Keratinocyte (primary cell): ENCODE measurements around the gene RNF180. TPM values are rescaled to one million over a fixed set of nuclear protein-coding genes. Genes with fewer than 3 reads are reported as not detected.

ENCODE experiments used
- DNase-seq: peaks from one replicate; pipeline ENCODE4 v3.0.0-alpha.2; 2011; ENCODE audit warnings: low read depth, missing footprints, low spot score
- FAIRE-seq: peaks from 2 replicates; lab custom pipeline; 2011; peaks lifted over from hg19 to GRCh38; lab: Jason Lieb, UNC
- H2AFZ ChIP-seq: 2 replicates; pipeline ENCODE4 v1.6.0; 2012; ENCODE audit warnings: low read length, control low read depth, inconsistent platforms; ENCODE audit not compliant: control insufficient read depth
- H3K27ac ChIP-seq: 2 replicates; pipeline ENCODE4 v1.5.1; 2011; ENCODE audit warnings: low read length; ENCODE audit not compliant: control insufficient read depth, insufficient read depth
- H3K27me3 ChIP-seq: 3 replicates; pipeline ENCODE4 v1.6.0; 2011; ENCODE audit warnings: low read length; ENCODE audit not compliant: control insufficient read depth, insufficient read depth; ENCODE audit errors: extremely low read depth
- H3K36me3 ChIP-seq, 2 experiments: 2 replicates in 1 of 2; 3 replicates in 1 of 2; pipeline ENCODE4 v1.5.1; 2011; ENCODE audit warnings: low read length in 2 of 2, mild to moderate bottlenecking in 1 of 2; ENCODE audit not compliant: control insufficient read depth in 2 of 2, insufficient read depth in 2 of 2; ENCODE audit errors: extremely low read depth in 1 of 2
- H3K4me1 ChIP-seq: 3 replicates; pipeline ENCODE4 v1.5.1; 2011; ENCODE audit warnings: low read length; ENCODE audit not compliant: control insufficient read depth, insufficient read depth; ENCODE audit errors: extremely low read depth
- H3K4me2 ChIP-seq: 3 replicates; pipeline ENCODE4 v1.6.0; 2011; ENCODE audit warnings: low read depth, low read length; ENCODE audit not compliant: control insufficient read depth, insufficient read depth; ENCODE audit errors: extremely low read depth
- H3K4me3 ChIP-seq, 3 experiments: fragments of 200-600 bp in 1 of 3; sonication (generic) in 1 of 3; 2 replicates in 2 of 3; 3 replicates in 1 of 3; pipeline ENCODE4 v1.5.1; 2011 to 2016; ENCODE audit warnings: low read length in 3 of 3, mild to moderate bottlenecking in 3 of 3, control low read depth in 2 of 3, inconsistent platforms in 1 of 3, low read depth in 1 of 3, mixed read lengths in 1 of 3, mixed run types in 1 of 3, moderate library complexity in 1 of 3; ENCODE audit not compliant: control insufficient read depth in 2 of 3, insufficient read depth in 2 of 3; ENCODE audit errors: extremely low read depth in 1 of 3
- H3K79me2 ChIP-seq: 2 replicates; pipeline ENCODE4 v1.6.0; 2012; ENCODE audit warnings: low read length; ENCODE audit not compliant: control insufficient read depth, insufficient read depth
- H3K9ac ChIP-seq: 3 replicates; pipeline ENCODE4 v1.6.0; 2011; ENCODE audit warnings: low read length; ENCODE audit not compliant: control insufficient read depth, insufficient read depth; ENCODE audit errors: extremely low read depth
- H3K9me1 ChIP-seq: 3 replicates; pipeline ENCODE4 v1.6.0; 2011; ENCODE audit warnings: low read length; ENCODE audit not compliant: control insufficient read depth, insufficient read depth; ENCODE audit errors: extremely low read depth
- H3K9me3 ChIP-seq: 2 replicates; pipeline ENCODE4 v1.5.1; 2012; ENCODE audit warnings: low read depth, low read length; ENCODE audit not compliant: control insufficient read depth
- H4K20me1 ChIP-seq: 3 replicates; pipeline ENCODE4 v1.6.0; 2011; ENCODE audit warnings: low read length; ENCODE audit not compliant: control insufficient read depth, insufficient read depth; ENCODE audit errors: extremely low read depth
- CTCF ChIP-seq, 3 experiments: IDR thresholded peaks in 1 of 3; conservative IDR thresholded peaks in 1 of 3; optimal IDR thresholded peaks in 1 of 3; 2 replicates in 2 of 3; 3 replicates in 1 of 3; pipeline versions ENCODE3 to v1.5.1; 2011; ENCODE audit warnings: low read length in 3 of 3, mild to moderate bottlenecking in 3 of 3, moderate library complexity in 2 of 3, control low read depth in 1 of 3, inconsistent platforms in 1 of 3; ENCODE audit not compliant: insufficient read depth in 2 of 3; ENCODE audit errors: extremely low read depth in 1 of 3
- EZH2 ChIP-seq: IDR thresholded peaks from one replicate; pipeline ENCODE4 v1.6.1; 2012; ENCODE audit warnings: inconsistent platforms, mild to moderate bottlenecking, low read length, moderate library complexity
- dilution Hi-C: fragments of 300-500 bp; cut with MboI; formaldehyde crosslinking; loops from one replicate; pipeline ENCODE4 v1.7.0; 2020; ENCODE audit warnings: low sequenced_read_pairs; ENCODE audit not compliant: extremely low pct_ligation_motif_present
- polyA plus RNA-seq, 5 experiments: library from polyadenylated mRNA; depleted of rRNA in 3 of 5; stranded (reverse) in 3 of 5; stranded (forward) in 1 of 5; unstranded in 1 of 5; fragments of >200 nt; gene quantifications; 1 replicate in 1 of 5; 2 replicates in 3 of 5; 3 replicates in 1 of 5; pipeline versions ENCODE4 v1.2.1 to v1.2.3, GENCODE V29; 2011 to 2012; ENCODE audit warnings: missing spikeins in 2 of 5, low read depth in 1 of 5, low replicate concordance in 1 of 5

Gene RNF180
- polyA plus RNA-seq, 1 donor (not counting 4 experiments of a cell fraction or from before 2014, with no cell fraction given) = 2.4 TPM

GRCh38 chr5:64161420-64161819 lies 4.2 kb upstream of the RNF180 start:
- Histone ChIP-seq H3K27me3 (no peaks in the 10 kb centered on the region), H4K20me1 (no peaks in the 10 kb centered on the region), H3K79me2 (peaks cover 3% of the 10 kb centered on the region), H3K27ac (no peak overlapping the region), H3K4me1 (peaks cover 8% of the 10 kb centered on the region), H3K9ac (no peak overlapping the region), H3K36me3 (no peaks in the 10 kb centered on the region), H2AFZ (no peak overlapping the region), H3K9me1 (no peaks in the 10 kb centered on the region), H3K4me3 (no peak overlapping the region), H3K4me2 (no peak overlapping the region), H3K9me3 (no peaks in the 10 kb centered on the region)
- dilution Hi-C loops = no loop called here
- TF ChIP-seq EZH2 = no peak
- no peak for TF ChIP-seq CTCF (optimal IDR thresholded peaks at IDR 0.05 in 1 of 3, IDR thresholded peaks at IDR 0.05 in 1 of 3, conservative IDR thresholded peaks at IDR 0.05 in 1 of 3; ENCODE audit: extremely low read depth in 1 of 3, insufficient read depth in 2 of 3, low read length in 3 of 3)
- FAIRE-seq = no peak
- no peak for DNase-seq

GRCh38 chr5:64163135-64163534 lies 2.5 kb upstream of the RNF180 start:
- FAIRE-seq (no peak), DNase-seq (no peak)
- Histone ChIP-seq H3K9me3 (no peaks in the 10 kb centered on the region), H3K4me2 (no peak overlapping the region), H3K27me3 (no peaks in the 10 kb centered on the region), H3K27ac (no peak overlapping the region), H3K9me1 (no peaks in the 10 kb centered on the region), H3K4me1 (peaks cover 6% of the 10 kb centered on the region), H2AFZ (no peak overlapping the region), H4K20me1 (no peaks in the 10 kb centered on the region), H3K79me2 (peaks cover 3% of the 10 kb centered on the region), H3K4me3 (no peak overlapping the region), H3K9ac (no peak overlapping the region), H3K36me3 (no peaks in the 10 kb centered on the region)
- TF ChIP-seq CTCF (optimal IDR thresholded peaks at IDR 0.05 in 1 of 3, IDR thresholded peaks at IDR 0.05 in 1 of 3, conservative IDR thresholded peaks at IDR 0.05 in 1 of 3; ENCODE audit: extremely low read depth in 1 of 3, insufficient read depth in 2 of 3, low read length in 3 of 3) = no peak
- TF ChIP-seq EZH2 = no peak
- dilution Hi-C loops = no loop called here
